Endothelial cell (in vitro differentiated cells): ENCODE measurements around the gene RACGAP1. TPM values are rescaled to one million over a fixed set of nuclear protein-coding genes. Genes with fewer than 3 reads are reported as not detected.

Experiments
- DNase-seq: peaks from one replicate; pipeline ENCODE4 v3.0.0; 2021; ENCODE audit warnings: low spot score
- H3K27ac Mint-ChIP-seq: one replicate; pipeline ENCODE4 v1.8.0; 2021; ENCODE audit warnings: mixed read lengths, inconsistent platforms; ENCODE audit not compliant: unreplicated experiment
- H3K27me3 Mint-ChIP-seq: one replicate; pipeline ENCODE4 v1.8.0; 2021; ENCODE audit warnings: mild to moderate bottlenecking, moderate library complexity, mixed read lengths, inconsistent platforms; ENCODE audit not compliant: unreplicated experiment
- H3K36me3 Mint-ChIP-seq: one replicate; pipeline ENCODE4 v1.8.0; 2021; ENCODE audit warnings: mild to moderate bottlenecking, low read depth, mixed read lengths, inconsistent platforms; ENCODE audit not compliant: unreplicated experiment
- H3K4me1 Mint-ChIP-seq: one replicate; pipeline ENCODE4 v1.8.0; 2021; ENCODE audit warnings: mild to moderate bottlenecking, mixed read lengths, inconsistent platforms; ENCODE audit not compliant: unreplicated experiment
- H3K4me3 Mint-ChIP-seq: one replicate; pipeline ENCODE4 v1.8.0; 2021; ENCODE audit warnings: mild to moderate bottlenecking, mixed read lengths, inconsistent platforms; ENCODE audit not compliant: unreplicated experiment
- H3K9me3 Mint-ChIP-seq: one replicate; pipeline ENCODE4 v1.8.0; 2021; ENCODE audit warnings: mixed read lengths, inconsistent platforms; ENCODE audit not compliant: unreplicated experiment
- total RNA-seq: library from RNA; stranded (reverse); fragmentation: NEBNext Ultra II Directional; extraction: Animal tissue kit (Norgen Biotek cat#: 25700); gene quantifications from one replicate; pipeline ENCODE4 v1.2.1, GENCODE V29; 2021; ENCODE audit not compliant: unreplicated experiment
- TF ChIP-seq, protein P1 (sequence below): fragments of 200-600 bp; sonication (generic); IDR thresholded peaks from one replicate; pipeline ENCODE4 v1.5.0; 2021; ENCODE audit warnings: antibody characterized with exemption; ENCODE audit not compliant: unreplicated experiment

RACGAP1 gene
- total RNA-seq, 1 donor from 2014 or later: 19.5 TPM

DNA sequence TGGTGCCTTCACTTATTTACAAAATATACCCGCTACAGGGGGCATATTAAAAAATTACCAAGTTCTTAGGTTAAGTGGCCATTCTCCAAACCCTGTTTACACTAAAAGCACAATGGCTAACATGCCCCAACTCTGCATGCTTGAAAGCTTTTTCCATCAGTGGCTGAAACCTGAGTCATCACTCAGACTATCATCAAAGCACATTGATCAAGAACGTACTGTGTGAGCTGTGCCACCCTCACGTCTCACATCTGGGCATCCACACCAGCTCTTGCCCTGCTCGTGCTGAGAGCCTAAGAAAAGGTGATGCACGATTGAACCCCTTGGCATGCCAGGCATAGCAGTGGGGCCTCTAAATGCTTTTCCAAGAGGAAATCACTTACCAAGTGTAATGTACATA lies 39.3 kb downstream of the RACGAP1 start:
- Mint-ChIP-seq H3K27ac (no peak overlapping the region), H3K4me3 (no peak overlapping the region), H3K4me1 (peaks cover 14% of the 10 kb centered on the region), H3K36me3 (peaks cover 8% of the 10 kb centered on the region), H3K9me3 (no peaks in the 10 kb centered on the region), H3K27me3 (peaks cover 2% of the 10 kb centered on the region)
- no peak for DNase-seq
- TF ChIP-seq, protein P1, sequence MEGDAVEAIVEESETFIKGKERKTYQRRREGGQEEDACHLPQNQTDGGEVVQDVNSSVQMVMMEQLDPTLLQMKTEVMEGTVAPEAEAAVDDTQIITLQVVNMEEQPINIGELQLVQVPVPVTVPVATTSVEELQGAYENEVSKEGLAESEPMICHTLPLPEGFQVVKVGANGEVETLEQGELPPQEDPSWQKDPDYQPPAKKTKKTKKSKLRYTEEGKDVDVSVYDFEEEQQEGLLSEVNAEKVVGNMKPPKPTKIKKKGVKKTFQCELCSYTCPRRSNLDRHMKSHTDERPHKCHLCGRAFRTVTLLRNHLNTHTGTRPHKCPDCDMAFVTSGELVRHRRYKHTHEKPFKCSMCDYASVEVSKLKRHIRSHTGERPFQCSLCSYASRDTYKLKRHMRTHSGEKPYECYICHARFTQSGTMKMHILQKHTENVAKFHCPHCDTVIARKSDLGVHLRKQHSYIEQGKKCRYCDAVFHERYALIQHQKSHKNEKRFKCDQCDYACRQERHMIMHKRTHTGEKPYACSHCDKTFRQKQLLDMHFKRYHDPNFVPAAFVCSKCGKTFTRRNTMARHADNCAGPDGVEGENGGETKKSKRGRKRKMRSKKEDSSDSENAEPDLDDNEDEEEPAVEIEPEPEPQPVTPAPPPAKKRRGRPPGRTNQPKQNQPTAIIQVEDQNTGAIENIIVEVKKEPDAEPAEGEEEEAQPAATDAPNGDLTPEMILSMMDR: no peak

GRCh38 chr12:49984476-49985359 lies 40.6 kb downstream of the RACGAP1 start:
- H3K27ac Mint-ChIP-seq: peak overlapping the region; percentile 30

GRCh38 chr12:49983892-49984291 lies 41.4 kb downstream of the RACGAP1 start:
- H3K27ac Mint-ChIP-seq: no peak overlapping the region
- H3K4me1 Mint-ChIP-seq: peaks cover 32% of the 10 kb centered on the region
- TF ChIP-seq, protein P1: no peak
- DNase-seq: no peak
- H3K36me3 Mint-ChIP-seq: peaks cover 3% of the 10 kb centered on the region
- H3K27me3 Mint-ChIP-seq: peaks cover 2% of the 10 kb centered on the region
- no peaks in the 10 kb centered on the region for H3K9me3 Mint-ChIP-seq
- H3K4me3 Mint-ChIP-seq: no peak overlapping the region

More at GRCh38 chr12:49984476-49985359, 40.6 kb downstream of the RACGAP1 start:
- H3K9me3 Mint-ChIP-seq: no peaks in the 10 kb centered on the region
- no peak for DNase-seq
- H3K36me3 Mint-ChIP-seq: peaks cover 4% of the 10 kb centered on the region
- no peak overlapping the region for H3K4me3 Mint-ChIP-seq
- TF ChIP-seq, protein P1: no peak
- H3K27me3 Mint-ChIP-seq: peaks cover 2% of the 10 kb centered on the region
- peaks cover 25% of the 10 kb centered on the region for H3K4me1 Mint-ChIP-seq

DNA sequence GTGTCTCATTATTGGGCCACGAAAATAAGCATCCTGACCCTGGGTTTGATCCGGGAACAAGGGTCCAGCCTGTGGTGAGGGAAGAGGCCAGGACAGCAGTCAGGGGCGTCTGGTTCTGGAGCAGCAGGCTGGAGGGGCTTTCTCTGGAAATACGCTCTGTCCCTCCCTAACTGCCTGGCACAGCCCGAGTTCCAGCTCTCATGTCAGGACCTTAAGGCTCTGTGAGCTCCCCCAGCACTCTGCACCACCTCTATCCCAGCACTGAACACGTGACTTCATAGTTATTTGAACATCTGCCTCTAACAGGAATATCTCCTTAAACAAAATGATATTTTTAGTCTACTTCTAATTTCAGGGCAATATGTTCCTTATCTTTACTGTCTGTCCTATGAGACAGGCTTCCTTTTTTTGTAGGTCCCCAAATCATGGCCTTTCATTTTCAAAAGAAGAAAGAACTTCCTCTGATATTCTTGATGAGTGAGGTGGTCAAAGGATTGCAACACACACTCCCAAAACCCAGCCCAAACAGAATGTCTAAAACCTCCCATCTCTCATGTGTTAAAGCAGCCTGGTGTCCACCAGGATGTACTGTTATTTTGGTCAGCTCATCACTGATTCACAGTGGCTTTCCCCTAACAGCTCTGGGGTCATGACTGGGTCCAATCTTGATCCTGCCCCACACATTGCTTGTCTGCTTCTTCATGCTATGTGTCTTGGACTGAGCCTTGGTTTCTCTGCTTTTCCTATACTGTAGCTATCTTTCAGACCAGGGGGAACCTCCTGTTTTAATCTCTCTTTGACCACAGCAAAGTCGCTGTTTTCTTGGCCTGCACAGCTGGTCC lies 42.8 kb downstream of the RACGAP1 start:
- DNase-seq: no peak

More for the DNA sequence above, 42.8 kb downstream of the RACGAP1 start:
- Mint-ChIP-seq H3K27me3 (peaks cover 2% of the 10 kb centered on the region), H3K4me1 (peaks cover 42% of the 10 kb centered on the region), H3K27ac (no peak overlapping the region), H3K9me3 (no peaks in the 10 kb centered on the region), H3K4me3 (no peak overlapping the region), H3K36me3 (peaks cover 3% of the 10 kb centered on the region)
- TF ChIP-seq, protein P1: no peak
